ENCODE data around the gene SLC38A2.
"Not testable (repeated sequence)": the region's sequence is repeated elsewhere in the genome, so short reads cannot be mapped to it uniquely, and the experiment has no call there.

The SLC38A2 gene

DNA sequence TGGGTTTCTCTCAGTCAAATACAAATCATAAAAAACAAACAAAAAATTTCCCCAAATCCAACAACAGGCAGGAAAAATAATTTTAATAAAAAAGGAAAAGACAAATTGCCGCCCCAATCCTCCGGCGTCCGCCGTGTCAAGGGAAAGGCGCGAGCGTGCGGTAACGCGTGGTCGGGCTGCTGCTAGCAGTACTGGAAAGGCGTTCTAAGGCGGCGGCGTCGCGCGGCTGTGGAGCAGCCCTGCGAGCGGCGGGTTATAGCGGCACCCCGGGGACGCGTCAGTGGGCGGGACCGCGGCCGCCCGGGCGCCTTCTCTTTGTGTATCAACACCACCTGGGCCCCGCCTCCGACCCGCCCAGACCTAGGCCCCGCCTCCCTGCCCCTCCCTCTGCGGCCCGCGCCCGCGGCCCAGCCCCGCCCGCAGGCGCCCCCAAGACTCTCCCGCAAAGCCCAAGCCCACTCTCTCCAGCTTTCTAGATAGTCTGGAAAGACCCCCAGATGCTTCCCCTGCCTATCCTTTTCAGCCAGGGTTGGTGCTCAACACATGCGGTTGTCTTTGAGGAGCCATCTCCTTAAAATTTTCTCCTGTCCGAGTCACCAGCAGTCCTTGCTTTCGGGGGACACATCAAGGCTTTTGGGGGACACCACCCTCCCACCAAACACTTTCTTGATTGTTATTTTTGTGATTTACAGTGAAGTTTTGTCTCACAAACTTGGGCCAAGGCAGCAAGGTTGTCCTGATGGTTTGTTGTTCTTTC is at the start of gene SLC38A2:
SLC38A2 (minus strand) TSS at position 230 of the 757 bp plus-strand sequence. CDS start 1,480 bp downstream, outside the sequence.
- DNase-seq (ENCODE audit: low spot score) (peak; percentile 81), FAIRE-seq (no peak)

- no peak for FAIRE-seq
- DNase-seq (ENCODE audit: low spot score) = no peak
These were observed 47.1 kb upstream of the SLC38A2 start for GRCh38 chr12:46419675-46420074.

DNA sequence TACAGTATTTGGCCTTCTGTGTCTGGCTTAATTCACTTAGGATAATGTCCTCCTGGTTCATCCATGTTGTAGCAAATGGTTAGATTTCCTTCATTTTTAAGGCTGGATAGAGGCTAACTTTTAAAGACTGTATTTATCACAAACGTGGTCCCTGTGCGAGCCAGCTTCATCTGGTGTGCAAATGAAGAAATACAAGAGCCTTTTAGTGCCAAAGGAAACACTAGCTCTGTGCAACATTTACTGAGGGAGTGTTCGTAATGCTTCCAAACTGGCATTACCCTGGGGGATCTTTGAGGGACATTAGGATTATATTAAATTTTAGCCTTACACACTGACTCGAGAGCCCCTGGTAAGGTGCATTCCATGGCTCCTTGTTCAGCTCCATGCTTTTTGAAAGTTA is 43.0 kb upstream of the SLC38A2 start:
- no peak for FAIRE-seq

DNA sequence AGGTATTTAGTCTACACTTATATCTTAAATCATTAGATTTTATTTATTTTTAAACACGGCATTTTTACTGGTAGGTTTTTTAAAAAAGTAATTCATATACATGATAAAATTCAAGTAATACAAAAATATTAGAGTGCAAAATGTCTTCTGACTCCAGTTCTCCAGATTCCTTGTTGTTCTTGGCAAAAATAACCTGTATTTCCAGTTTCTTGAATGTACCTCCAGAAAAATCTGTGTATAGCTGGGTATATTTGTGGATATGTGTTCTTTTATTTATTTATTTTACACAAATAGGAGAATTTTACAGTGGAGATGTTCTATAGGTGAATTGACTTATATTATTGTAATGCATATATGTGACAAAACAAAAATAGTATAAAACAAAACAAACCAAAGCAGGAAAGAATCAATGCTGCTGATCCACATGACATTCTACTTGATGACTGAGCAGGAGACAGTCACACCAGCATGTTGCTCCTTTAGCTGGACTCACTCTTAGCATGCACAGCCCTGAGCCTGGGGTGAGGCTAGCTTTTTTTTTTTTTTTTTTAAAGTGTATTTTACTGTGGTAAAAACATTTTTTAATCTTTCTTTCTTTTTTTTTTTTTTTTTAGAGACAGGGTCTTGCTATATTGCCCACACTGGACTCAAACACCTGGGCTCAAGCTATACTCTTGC is 42.2 kb upstream of the SLC38A2 start:
- FAIRE-seq = no peak
- no peak for DNase-seq (ENCODE audit: low spot score)

More for the DNA sequence above, 43.0 kb upstream of the SLC38A2 start:
- DNase-seq (ENCODE audit: low spot score) = no peak

DNA sequence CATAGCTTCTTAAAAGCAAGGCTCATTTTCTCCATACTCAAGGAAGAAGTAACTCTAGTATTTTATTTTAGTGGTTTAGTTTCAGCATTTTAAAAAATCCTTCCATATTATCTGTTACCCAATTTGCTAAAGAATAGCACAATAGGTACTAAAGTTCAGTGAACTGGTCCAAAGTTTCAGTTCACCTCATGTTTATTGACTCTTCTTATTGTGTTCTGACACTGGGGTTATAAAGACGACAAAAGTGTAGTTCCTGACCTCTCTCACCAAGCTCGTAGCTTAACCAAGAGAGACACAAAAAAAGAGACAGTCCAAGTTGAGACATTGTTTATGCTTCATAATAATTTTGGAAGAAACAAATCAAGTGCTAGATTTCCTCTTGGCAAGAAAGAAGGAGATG is 40.8 kb upstream of the SLC38A2 start:
- FAIRE-seq = no peak

GRCh38 chr12:46412857-46413256 is 40.3 kb upstream of the SLC38A2 start:
- FAIRE-seq (no peak), DNase-seq (ENCODE audit: low spot score) (no peak)

More for the DNA sequence above, 40.8 kb upstream of the SLC38A2 start:
- DNase-seq (ENCODE audit: low spot score) = no peak

DNA sequence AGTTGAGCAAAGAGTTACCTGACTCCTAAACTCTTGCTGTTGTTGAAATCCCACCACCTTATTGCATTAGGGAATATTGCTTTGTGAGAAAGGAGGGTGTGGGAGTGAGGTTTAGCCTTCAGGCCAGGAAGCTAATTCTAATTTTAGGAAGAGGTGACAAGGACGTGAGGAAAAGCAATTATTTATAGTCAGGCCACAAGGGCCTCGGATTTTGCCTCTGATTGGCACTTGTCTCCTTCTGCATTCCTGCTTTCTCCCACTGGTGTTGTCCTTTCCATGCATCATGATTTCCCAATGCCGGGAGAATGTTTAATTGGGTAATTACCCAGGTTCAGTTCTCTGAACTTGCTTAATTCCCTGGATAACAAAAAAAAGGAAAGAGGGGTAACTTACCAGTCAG is 37.9 kb upstream of the SLC38A2 start:
- no peak for FAIRE-seq

DNA sequence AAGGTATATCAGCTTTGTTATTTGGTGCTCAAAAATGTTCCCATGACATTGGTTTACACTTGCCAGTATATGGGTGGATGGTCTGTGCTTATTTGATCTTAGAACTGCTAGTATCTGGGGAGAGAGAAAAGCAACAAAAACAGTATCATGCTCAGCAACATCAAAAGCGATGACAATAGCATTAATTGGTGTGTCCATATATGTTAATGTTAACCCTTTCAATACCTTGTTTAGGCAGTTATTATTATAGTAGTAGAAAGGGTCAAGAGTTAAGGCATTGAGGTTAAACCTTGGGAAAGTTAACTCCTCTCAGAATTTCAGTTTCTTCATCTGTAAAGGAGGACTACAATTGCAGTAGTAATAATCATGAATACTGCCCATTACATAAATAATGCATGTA is 37.4 kb upstream of the SLC38A2 start:
- FAIRE-seq = no peak
- DNase-seq (ENCODE audit: low spot score) = no peak

More for the DNA sequence above, 37.9 kb upstream of the SLC38A2 start:
- DNase-seq (ENCODE audit: low spot score) = no peak

GRCh38 chr12:46409342-46409741 is 36.8 kb upstream of the SLC38A2 start:
- DNase-seq (ENCODE audit: low spot score) = no peak
- FAIRE-seq = no peak

GRCh38 chr12:46408441-46408840 is 35.9 kb upstream of the SLC38A2 start:
- DNase-seq (ENCODE audit: low spot score) (no peak), FAIRE-seq (no peak)

DNA sequence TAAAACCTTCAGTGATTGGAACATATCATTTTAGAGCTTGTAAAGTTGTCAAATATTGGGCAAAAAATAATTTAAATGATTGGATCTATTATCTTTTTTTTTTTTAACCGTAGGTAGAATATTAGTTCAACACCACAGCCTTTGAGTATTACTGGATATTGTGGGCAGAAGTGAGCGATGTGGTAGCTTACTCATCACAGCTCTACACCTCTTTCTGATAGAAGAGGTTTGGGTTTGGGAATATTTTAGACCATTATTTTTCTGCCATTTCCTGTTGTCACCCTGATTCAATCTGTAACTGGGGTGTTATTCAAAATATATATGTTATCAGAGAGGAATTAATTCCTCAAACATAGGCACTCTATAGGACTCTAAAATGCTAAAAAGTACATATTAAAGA is 34.8 kb upstream of the SLC38A2 start:
- no peak for DNase-seq (ENCODE audit: low spot score)
- peak; percentile 33 for FAIRE-seq

DNA sequence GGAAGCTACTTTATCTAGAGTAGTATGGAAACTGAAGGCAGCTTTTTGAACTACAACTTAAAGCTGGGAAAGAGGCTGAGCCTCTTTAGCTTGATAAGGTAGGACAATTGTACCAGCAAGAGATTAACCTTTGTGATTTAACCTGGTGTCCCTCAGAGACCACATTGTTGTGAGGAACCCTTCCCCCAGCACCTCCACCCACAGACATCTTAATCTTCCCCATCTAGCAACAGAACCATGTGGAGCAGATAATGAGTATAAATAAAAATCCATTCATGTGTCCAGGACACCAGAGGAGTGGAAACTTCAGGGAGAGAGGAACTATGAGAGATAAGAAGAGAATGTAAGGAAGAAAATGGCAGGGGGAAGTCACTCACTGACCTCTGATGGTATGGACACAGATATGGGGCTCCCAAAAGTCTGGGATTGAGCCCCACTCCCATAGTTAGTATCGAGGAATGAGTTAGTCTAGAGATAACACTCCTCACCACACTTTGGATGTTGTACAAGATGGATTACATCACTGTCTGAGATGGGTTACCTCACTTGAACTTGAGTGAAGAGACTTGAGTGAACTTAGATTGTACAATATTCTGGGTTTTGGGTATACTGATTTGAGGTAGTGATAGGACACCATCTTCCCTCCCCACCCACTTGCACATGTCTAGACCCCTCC is 33.9 kb upstream of the SLC38A2 start:
- DNase-seq (ENCODE audit: low spot score) (no peak), FAIRE-seq (no peak)

DNA sequence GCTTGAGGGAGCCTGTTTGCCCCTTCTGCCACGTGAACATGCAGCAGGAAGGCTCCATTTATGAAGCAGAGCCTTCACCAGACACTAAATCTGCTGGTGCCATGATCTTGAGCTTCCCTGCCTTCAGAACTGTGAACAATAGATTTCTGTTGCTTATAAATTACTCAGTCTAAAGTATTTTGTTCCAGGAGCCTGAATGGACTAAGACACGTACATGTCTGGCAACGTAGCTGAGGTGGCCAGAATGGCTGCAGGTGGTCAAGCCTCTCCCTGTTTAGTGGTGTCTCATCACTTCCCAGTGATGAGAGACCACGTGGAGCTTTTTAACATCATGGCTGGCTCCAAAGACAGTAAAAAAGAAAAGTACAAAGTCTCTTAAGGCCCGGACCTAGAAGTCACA is 32.2 kb upstream of the SLC38A2 start:
- no peak for DNase-seq (ENCODE audit: low spot score)
- no peak for FAIRE-seq

DNA sequence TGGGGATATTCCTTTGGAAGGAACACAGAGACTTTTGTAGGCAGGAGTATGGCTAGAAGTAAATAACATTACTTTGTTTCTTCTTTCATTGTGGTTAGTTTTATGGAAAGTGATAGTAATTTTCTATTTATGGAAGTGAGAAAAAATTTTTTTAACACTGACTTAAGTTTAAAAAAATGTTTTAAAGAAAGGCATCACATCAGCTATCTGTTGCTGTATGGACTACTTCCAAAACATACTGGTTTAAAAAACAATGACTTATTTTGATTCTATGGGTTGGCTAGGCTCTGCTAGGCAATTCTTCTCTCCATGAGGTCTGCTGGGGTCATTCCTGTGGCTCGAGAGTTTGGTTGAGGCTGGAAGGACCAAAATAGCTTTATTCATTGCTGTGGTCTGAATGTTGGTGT is 31.7 kb upstream of the SLC38A2 start:
- FAIRE-seq (no peak), DNase-seq (ENCODE audit: low spot score) (no peak)

- FAIRE-seq (no peak), DNase-seq (ENCODE audit: low spot score) (no peak)
These were observed 31.1 kb upstream of the SLC38A2 start for GRCh38 chr12:46403719-46404070.

DNA sequence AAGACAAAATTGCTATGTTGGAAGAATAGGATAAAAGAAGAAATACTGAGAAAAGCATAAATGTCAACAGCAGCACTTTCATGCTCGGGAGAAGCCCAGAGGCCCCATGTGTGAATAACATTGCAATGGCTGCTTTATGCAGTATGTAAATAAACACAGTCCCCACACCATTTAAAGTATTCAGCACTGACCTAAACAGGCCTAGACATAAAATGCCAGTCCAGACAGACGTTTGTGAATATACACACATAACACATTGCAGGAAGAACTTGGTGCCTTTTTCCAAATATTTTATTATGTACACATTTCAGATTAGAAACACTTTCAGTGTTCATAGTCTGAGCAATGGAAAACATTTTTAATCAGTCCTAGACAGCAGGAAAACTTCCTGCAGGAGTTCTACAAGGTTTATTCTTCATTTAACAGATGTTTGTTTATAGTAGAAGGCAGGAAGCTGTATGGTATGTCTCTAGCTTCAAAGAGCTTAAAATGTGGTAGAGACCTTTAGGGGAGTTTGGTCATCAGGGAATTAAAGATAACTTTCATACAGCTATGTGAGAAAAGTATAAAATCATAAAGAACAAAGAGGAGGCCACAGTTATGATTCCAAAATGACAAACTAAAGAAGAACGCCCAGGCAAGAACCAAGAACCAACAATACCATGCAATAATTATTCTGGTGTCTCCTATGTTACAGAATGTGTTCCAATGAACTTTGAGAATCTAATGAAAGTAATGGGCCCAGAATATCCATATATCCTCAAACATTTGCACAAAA is 30.6 kb upstream of the SLC38A2 start:
- FAIRE-seq (no peak), DNase-seq (ENCODE audit: low spot score) (no peak)

GRCh38 chr12:46402451-46402850 is 29.9 kb upstream of the SLC38A2 start:
- DNase-seq (ENCODE audit: low spot score) (peak; percentile 25), FAIRE-seq (peak; percentile 65)

- FAIRE-seq (no peak), DNase-seq (ENCODE audit: low spot score) (no peak)
These were observed 29.1 kb upstream of the SLC38A2 start for GRCh38 chr12:46401662-46402061.

DNA sequence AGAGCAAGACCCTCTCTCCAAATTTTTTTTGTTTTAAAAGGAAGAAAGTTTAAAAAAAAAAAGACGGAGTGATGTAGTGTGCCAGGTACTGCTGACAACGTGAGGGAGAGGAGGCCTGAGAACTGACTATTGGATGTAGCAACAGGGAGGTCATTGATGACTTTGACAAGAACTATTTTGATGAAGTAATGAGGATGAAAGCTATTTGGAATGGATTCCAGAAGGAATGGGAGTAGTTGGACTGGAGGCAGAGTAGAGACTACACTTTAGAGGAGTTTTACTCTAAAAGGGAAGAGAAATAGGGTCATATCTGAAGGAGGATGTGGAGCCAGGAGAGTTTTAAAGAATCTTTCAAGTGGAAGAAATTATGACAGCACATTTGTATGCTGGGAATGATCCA is 27.8 kb upstream of the SLC38A2 start:
- FAIRE-seq = no peak
- DNase-seq (ENCODE audit: low spot score) = no peak

DNA sequence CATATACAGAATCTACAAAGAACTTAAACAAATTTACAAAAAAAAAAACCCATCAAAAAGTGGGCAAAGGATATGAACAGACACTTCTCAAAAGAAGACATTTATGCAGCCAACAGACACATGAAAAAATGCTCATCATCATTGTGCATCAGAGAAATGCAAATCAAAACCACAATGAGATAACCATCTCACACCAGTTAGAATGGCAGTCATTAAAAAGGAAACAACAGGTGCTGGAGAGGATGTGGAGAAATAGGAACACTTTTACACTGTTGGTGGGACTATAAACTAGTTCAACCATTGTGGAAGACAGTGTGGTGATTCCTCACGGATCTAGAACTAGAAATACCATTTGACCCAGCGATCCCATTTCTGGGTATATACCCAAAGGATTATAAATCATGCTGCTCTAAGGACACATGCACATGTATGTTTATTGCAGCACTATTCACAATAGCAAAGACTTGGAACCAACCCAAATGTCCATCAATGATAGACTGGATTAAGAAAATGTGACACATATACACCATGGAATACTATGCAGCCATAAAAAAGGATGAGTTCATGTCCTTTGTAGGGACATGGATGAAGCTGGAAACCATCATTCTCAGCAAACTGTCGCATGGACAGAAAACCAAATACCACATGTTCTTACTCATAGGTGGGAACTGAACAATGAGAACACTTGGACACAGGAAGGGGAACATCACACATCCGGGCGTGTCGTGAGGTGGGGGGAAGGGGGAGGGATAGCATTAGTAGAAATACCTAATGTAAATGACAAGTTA is 27.1 kb upstream of the SLC38A2 start:
- DNase-seq (ENCODE audit: low spot score); FAIRE-seq: not testable (repeated sequence)

DNA sequence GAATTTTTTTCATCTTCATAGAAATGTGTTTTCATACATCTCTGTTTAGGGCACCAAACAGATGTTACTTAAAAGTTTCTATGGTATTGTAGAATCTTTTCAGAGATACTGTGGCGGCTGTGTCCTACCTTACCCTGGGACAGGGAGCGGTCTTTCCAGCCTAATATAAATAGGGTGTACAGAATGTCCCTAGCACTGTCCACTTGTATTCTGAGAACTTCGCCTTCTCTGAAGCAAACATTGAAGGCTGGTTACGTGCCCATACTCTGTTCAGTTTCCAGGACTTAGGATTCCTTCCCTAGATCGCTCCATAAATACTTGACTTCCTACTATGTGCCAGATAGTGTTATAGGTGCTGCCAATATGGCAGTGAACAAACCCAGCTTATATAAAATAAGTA is 24.3 kb upstream of the SLC38A2 start:
- FAIRE-seq (no peak), DNase-seq (ENCODE audit: low spot score) (no peak)

All from RCC 7860 (cell line).